ENCODE measurements around the gene SNHG17. TPM values are rescaled to one million over a fixed set of nuclear protein-coding genes. Genes with fewer than 3 reads are reported as not detected.
A peak's percentile ranks its signal among the peaks of the same experiment; 100 is the strongest.

Gene SNHG17
- total and polyA plus RNA-seq, 4 donors: 17.7 to 46.2 (median 31.2) TPM

DNA sequence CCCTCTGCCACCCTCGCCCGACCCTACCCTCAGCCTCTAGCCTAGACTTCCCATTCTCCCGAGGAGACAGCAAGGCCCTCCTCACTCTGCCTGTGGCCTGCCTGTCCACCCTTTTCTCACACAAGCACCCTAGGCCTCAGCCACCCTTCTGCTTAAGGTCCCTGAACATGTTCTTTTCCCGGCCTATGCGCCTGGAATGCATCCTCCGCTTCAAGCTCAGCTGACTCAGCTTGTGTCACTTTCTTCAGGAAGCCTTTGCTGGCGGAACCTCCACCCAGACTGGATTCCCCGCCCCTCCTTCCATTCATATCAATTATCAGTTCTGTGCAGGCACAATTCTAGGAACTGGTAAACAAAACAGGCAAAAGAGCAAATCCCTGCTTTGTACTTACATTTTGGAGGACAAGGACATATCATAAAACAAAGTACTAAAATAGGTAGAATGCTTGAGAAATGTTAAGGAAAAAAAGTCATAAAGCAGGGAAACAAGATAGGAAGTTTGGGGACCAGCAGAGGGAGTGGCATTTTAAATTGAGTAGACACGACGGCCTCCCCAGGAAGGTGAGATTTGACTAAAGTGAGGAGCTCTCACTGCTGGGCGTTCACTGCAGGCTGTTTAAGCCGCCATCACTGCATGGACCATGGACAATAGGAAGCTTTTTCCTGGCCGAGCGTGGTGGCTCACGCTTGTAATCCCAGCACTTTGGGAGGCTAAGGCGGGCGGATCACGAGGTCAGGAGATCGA lies 17.9 kb upstream of the SNHG17 start:
- Histone ChIP-seq H3K4me3 (ENCODE audit: low read length in 2 of 2) (no peak overlapping the region), H3K27ac (ENCODE audit: low read depth in 1 of 2, low read length in 2 of 2) (no peak overlapping the region), H3K4me1 (ENCODE audit: control insufficient read depth in 1 of 2, insufficient read depth in 2 of 2, low read length in 2 of 2) (no peaks in the 10 kb centered on the region), H3K36me3 (ENCODE audit: control insufficient read depth in 1 of 2, insufficient read depth in 2 of 2, low read length in 1 of 2) (no peaks in the 10 kb centered on the region), H3K9me3 (ENCODE audit: control insufficient read depth, low read length) (no peaks in the 10 kb centered on the region), H3K27me3 (ENCODE audit: control insufficient read depth in 1 of 2, insufficient read depth in 2 of 2, low read length in 1 of 2) (no peaks in the 10 kb centered on the region)
- DNase-seq (peak in 1 of 2 donors; percentile 55), ATAC-seq (ENCODE audit: low FRiP score) (no peak)
- 90 to 91% methylated on average over 14 to 18 of the region's 19 CpGs for WGBS, 2 donors
- intact Hi-C loops (cut with DNase I): no loop called here

DNA sequence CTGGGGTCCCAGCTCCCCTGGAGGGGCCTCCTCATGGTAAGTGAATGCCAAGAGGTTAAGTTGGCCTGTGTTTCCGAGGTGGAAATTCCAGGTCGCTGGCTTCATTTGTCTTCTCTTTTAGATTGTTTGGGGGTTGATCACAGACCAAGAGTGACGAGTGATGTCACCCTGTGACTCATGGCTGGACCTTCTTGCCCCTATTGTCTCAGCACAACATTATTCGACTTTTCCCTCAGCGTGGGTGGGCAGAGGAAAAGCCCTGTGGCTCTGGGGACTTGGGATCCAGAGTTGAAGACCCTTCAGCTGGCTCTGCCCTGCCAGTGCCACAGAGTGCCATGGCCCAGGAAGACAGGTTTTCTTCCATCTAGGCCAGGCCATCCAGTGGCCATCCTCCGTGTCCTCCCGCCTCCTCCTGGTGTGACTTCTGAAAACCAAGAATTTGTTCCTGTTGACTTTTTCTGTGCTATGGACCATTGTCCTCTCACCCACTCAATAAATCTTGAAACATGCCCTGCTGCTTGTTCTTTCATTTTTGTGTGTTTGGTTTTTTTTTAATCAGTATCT lies 15.4 kb upstream of the SNHG17 start:
- intact Hi-C loops (cut with DNase I): no loop called here
- H3K27me3 ChIP-seq (ENCODE audit: control insufficient read depth in 1 of 2, insufficient read depth in 2 of 2, low read length in 1 of 2): no peaks in the 10 kb centered on the region
- no peaks in the 10 kb centered on the region for H3K4me1 ChIP-seq (ENCODE audit: control insufficient read depth in 1 of 2, insufficient read depth in 2 of 2, low read length in 2 of 2)
- no peak overlapping the region for H3K4me3 ChIP-seq (ENCODE audit: low read length in 2 of 2)
- DNase-seq: peak in 1 of 2 donors; percentile 31
- no peak for ATAC-seq (ENCODE audit: low FRiP score)
- no peaks in the 10 kb centered on the region for H3K36me3 ChIP-seq (ENCODE audit: control insufficient read depth in 1 of 2, insufficient read depth in 2 of 2, low read length in 1 of 2)
- H3K27ac ChIP-seq (ENCODE audit: low read depth in 1 of 2, low read length in 2 of 2): no peak overlapping the region
- 76 to 82% methylated on average over 7 of the region's 7 CpGs for WGBS, 2 donors
- H3K9me3 ChIP-seq (ENCODE audit: control insufficient read depth, low read length): no peaks in the 10 kb centered on the region

DNA sequence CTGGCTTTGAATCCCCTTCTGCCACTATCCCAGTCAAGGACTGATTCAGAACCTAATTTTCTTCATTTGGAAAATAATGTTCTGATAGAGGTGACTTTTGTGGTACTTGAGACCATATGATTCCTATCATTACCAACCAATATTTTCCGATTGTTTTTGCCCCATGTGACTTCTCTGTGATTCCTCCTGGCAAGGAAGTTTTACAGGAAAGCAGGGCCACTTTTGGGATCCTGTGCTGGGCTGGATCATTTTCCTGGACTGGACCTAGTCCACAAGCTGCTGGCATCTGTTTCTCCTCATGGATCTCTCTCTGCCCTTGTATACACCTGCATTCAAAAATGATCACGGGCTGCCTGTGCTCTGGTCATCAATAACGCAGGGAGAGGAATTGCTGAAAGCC lies 13.9 kb upstream of the SNHG17 start:
- DNase-seq (no peak), ATAC-seq (ENCODE audit: low FRiP score) (no peak)
- H3K27ac ChIP-seq (ENCODE audit: low read depth in 1 of 2, low read length in 2 of 2): no peak overlapping the region
- WGBS, 2 donors: 90 to 93% methylated on average over 3 of the region's 3 CpGs
- H3K4me1 ChIP-seq (ENCODE audit: control insufficient read depth in 1 of 2, insufficient read depth in 2 of 2, low read length in 2 of 2): no peaks in the 10 kb centered on the region
- intact Hi-C loops (cut with DNase I): no loop called here
- no peaks in the 10 kb centered on the region for H3K27me3 ChIP-seq (ENCODE audit: control insufficient read depth in 1 of 2, insufficient read depth in 2 of 2, low read length in 1 of 2)
- H3K36me3 ChIP-seq (ENCODE audit: control insufficient read depth in 1 of 2, insufficient read depth in 2 of 2, low read length in 1 of 2): no peaks in the 10 kb centered on the region
- H3K4me3 ChIP-seq (ENCODE audit: low read length in 2 of 2): no peak overlapping the region
- no peaks in the 10 kb centered on the region for H3K9me3 ChIP-seq (ENCODE audit: control insufficient read depth, low read length)

GRCh38 chr20:38447931-38448675 lies 13.0 kb upstream of the SNHG17 start:
- H3K4me1 ChIP-seq (ENCODE audit: control insufficient read depth in 1 of 2, insufficient read depth in 2 of 2, low read length in 2 of 2): no peaks in the 10 kb centered on the region
- intact Hi-C loops (cut with DNase I): no loop called here
- H3K4me3 ChIP-seq (ENCODE audit: low read length in 2 of 2): no peak overlapping the region
- H3K27ac ChIP-seq (ENCODE audit: low read depth in 1 of 2, low read length in 2 of 2): no peak overlapping the region
- H3K9me3 ChIP-seq (ENCODE audit: control insufficient read depth, low read length): no peaks in the 10 kb centered on the region
- no peaks in the 10 kb centered on the region for H3K36me3 ChIP-seq (ENCODE audit: control insufficient read depth in 1 of 2, insufficient read depth in 2 of 2, low read length in 1 of 2)
- WGBS, 2 donors: 85 to 89% methylated on average over 10 of the region's 10 CpGs
- no peak for ATAC-seq (ENCODE audit: low FRiP score)
- H3K27me3 ChIP-seq (ENCODE audit: control insufficient read depth in 1 of 2, insufficient read depth in 2 of 2, low read length in 1 of 2): no peaks in the 10 kb centered on the region
- DNase-seq: peak in 1 of 2 donors; percentile 40

- no peaks in the 10 kb centered on the region for H3K4me1 ChIP-seq (ENCODE audit: control insufficient read depth in 1 of 2, insufficient read depth in 2 of 2, low read length in 2 of 2)
- peak in 1 of 2 donors; percentile 46 for DNase-seq
- peak overlapping the region in 1 of 2 donors; percentile 74 for H3K27ac ChIP-seq (ENCODE audit: low read depth in 1 of 2, low read length in 2 of 2)
- intact Hi-C loops (cut with DNase I): no loop called here
- no peaks in the 10 kb centered on the region for H3K27me3 ChIP-seq (ENCODE audit: control insufficient read depth in 1 of 2, insufficient read depth in 2 of 2, low read length in 1 of 2)
- no peak for ATAC-seq (ENCODE audit: low FRiP score)
- no peaks in the 10 kb centered on the region for H3K36me3 ChIP-seq (ENCODE audit: control insufficient read depth in 1 of 2, insufficient read depth in 2 of 2, low read length in 1 of 2)
- no peaks in the 10 kb centered on the region for H3K9me3 ChIP-seq (ENCODE audit: control insufficient read depth, low read length)
- peak overlapping the region; percentile 46 to 68 for H3K4me3 ChIP-seq (ENCODE audit: low read length in 2 of 2)
- 39 to 42% methylated on average over 12 of the region's 12 CpGs for WGBS, 2 donors
These were observed 12.1 kb upstream of the SNHG17 start for GRCh38 chr20:38447251-38447661.

- H3K27me3 ChIP-seq (ENCODE audit: control insufficient read depth in 1 of 2, insufficient read depth in 2 of 2, low read length in 1 of 2): no peaks in the 10 kb centered on the region
- intact Hi-C loops (cut with DNase I): loop anchor here in 1 of 2 donors (1.0 kb wide), 1 partner anchor 11 kb away; the partner anchor contains the start of gene SNHG17
- no peaks in the 10 kb centered on the region for H3K9me3 ChIP-seq (ENCODE audit: control insufficient read depth, low read length)
- H3K27ac ChIP-seq (ENCODE audit: low read depth in 1 of 2, low read length in 2 of 2): peak overlapping the region in 1 of 2 donors; percentile 74
- H3K4me3 ChIP-seq (ENCODE audit: low read length in 2 of 2): peak overlapping the region; percentile 46 to 68
- 0 to 1% methylated on average over 54 to 56 of the region's 56 CpGs for WGBS, 2 donors
- no peaks in the 10 kb centered on the region for H3K4me1 ChIP-seq (ENCODE audit: control insufficient read depth in 1 of 2, insufficient read depth in 2 of 2, low read length in 2 of 2)
- no peaks in the 10 kb centered on the region for H3K36me3 ChIP-seq (ENCODE audit: control insufficient read depth in 1 of 2, insufficient read depth in 2 of 2, low read length in 1 of 2)
- ATAC-seq (ENCODE audit: low FRiP score) (peak; percentile 94), DNase-seq (peak; percentile 95 to 98)
These were observed 11.5 kb upstream of the SNHG17 start for GRCh38 chr20:38446441-38447209.

- Histone ChIP-seq H3K9me3 (ENCODE audit: control insufficient read depth, low read length) (no peaks in the 10 kb centered on the region), H3K36me3 (ENCODE audit: control insufficient read depth in 1 of 2, insufficient read depth in 2 of 2, low read length in 1 of 2) (no peaks in the 10 kb centered on the region), H3K4me1 (ENCODE audit: control insufficient read depth in 1 of 2, insufficient read depth in 2 of 2, low read length in 2 of 2) (no peaks in the 10 kb centered on the region), H3K27ac (ENCODE audit: low read depth in 1 of 2, low read length in 2 of 2) (no peak overlapping the region), H3K27me3 (ENCODE audit: control insufficient read depth in 1 of 2, insufficient read depth in 2 of 2, low read length in 1 of 2) (no peaks in the 10 kb centered on the region), H3K4me3 (ENCODE audit: low read length in 2 of 2) (no peak overlapping the region)
- DNase-seq: peak in 1 of 2 donors; percentile 72
- no peak for ATAC-seq (ENCODE audit: low FRiP score)
- intact Hi-C loops (cut with DNase I): loop anchor here in 1 of 2 donors (1.0 kb wide), 1 partner anchor 11 kb away; the partner anchor contains the start of gene SNHG17
- 74 to 79% methylated on average over 6 of the region's 6 CpGs for WGBS, 2 donors
These were observed 10.8 kb upstream of the SNHG17 start for GRCh38 chr20:38445901-38446425.

DNA sequence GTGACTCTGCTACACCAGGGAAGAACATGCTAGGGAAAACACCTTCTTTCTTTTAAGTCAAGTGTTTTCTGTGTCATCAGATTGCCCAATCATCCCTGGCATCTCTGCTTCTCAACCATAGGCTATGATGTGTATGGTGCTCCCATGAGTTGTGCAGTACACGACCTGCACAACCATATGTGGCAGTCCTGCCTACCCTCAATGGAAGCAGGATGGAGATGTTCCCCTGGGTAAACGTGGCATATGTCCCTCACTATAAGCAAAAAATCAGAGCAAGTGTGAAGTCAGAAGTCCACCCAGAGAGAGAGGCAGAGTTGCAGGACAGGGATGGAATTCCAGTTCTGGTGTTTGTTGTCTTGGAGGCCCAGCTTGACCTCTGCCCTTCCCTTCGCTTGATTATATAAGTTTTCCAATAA lies 10.3 kb upstream of the SNHG17 start:
- Histone ChIP-seq H3K27me3 (ENCODE audit: control insufficient read depth in 1 of 2, insufficient read depth in 2 of 2, low read length in 1 of 2) (no peaks in the 10 kb centered on the region), H3K36me3 (ENCODE audit: control insufficient read depth in 1 of 2, insufficient read depth in 2 of 2, low read length in 1 of 2) (no peaks in the 10 kb centered on the region), H3K4me1 (ENCODE audit: control insufficient read depth in 1 of 2, insufficient read depth in 2 of 2, low read length in 2 of 2) (no peaks in the 10 kb centered on the region), H3K9me3 (ENCODE audit: control insufficient read depth, low read length) (no peaks in the 10 kb centered on the region), H3K4me3 (ENCODE audit: low read length in 2 of 2) (no peak overlapping the region), H3K27ac (ENCODE audit: low read depth in 1 of 2, low read length in 2 of 2) (no peak overlapping the region)
- DNase-seq (peak in 1 of 2 donors; percentile 0), ATAC-seq (ENCODE audit: low FRiP score) (no peak)
- WGBS, 2 donors: 80 to 86% methylated on average over 3 of the region's 3 CpGs
- intact Hi-C loops (cut with DNase I): no loop called here

Data from aorta (tissue), 5 donors.